ENCODE measurements around the gene CXCR6. TPM values are rescaled to one million over a fixed set of nuclear protein-coding genes. Genes with fewer than 3 reads are reported as not detected.

The CXCR6 gene
- not detected in 5 replicates for total RNA-seq (2022; extraction: Qiagen RNA extraction)

DNA sequence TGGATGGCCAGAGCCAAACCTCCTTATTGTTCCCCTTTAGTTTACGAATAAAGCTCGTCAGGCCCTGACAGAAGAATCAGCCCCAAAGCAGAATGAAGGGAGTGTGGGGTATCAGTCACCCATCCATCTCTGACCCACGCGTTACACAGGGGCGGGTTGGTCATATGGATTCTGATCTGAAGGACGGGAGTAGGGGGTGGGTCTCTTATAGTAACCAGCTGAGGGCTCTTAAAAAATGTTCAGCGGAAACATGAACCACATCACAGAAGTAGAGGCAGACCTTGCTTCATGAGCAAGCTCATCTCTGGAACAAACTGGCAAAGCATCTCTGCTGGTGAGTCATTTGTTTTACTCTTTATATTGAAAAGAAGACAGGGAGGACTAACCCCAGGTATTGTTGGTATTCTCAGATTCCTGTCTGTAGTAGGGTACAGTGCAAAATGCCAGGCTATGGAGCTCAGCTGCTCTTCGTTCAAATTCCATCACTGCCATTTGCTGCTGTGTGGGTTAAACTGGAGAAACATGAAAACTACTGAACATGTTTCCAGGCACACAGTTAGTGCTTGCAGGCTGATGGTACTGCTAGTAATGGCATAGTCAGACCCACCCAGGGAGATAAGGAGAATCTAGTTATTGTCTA lies at the start of gene CXCR6:
Gene CXCR6, plus strand, starts transcription at position 258 of the 640 bp plus-strand sequence. CDS start 3,018 bp downstream, outside the sequence.

DNA sequence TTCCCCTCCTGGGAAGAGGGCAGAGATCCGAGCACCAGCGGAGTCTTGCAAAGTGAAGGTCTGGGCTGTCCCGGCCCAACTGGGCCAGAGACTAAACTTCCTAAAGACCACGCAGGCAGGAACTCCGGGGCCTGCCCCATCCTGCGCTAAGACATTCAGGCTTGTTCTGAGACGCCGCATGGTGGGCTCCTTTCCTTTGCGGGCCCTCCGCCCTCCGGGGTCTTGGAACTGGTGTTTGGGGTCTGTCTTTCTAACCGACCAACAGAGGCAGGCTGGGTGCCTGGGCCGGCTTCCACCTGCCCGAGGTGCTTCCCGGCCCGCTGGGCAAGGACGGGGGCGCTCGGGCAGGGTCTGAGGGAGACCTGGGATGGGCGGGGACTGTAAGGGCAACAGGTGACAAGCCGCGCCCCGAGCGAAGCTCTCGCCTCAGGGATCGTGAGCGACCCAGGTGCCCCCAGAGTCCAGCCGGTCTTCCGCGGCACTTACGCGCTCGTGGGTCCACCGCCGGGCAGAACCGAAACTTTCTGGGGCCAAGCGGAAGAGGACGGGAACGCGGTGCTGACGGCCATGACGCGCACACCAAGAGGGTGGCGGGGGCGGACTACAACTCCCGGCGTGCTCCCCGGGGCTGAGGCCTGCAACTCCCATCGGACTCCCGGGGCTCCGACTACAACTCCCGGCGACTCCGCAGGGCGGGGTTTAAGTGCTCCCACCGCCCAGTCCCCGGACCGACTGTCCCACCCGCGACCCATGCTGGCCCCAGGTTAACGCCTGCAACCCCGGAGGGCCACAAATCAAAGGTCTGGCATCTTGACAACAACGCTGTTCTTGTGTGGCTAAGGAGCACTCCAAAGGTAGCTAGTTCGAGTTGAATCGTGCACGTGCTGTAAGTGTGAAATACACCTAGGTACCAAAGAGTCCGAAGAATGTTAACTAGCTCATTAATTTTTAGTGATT lies 52.2 kb downstream of the CXCR6 start, which contains the start of gene FYCO1:
Gene FYCO1, minus strand, starts transcription at position 589 of the 957 bp plus-strand sequence. CDS start 10,914 bp downstream, outside the sequence.

Other genes starting within 250 kb of the CXCR6 start
- 0.03 to 0.08 TPM (median 0.06 TPM) in 4 of 5 replicates, not detected in the other for gene SLC6A20, start 146.9 kb upstream of the CXCR6 start, total RNA-seq (2022; extraction: Qiagen RNA extraction)
- 13.5 to 15.7 TPM (median 15.1 TPM) in 5 replicates for gene LZTFL1, start 101.3 kb upstream of the CXCR6 start, total RNA-seq (2022; extraction: Qiagen RNA extraction)
- 0.03 TPM in 2 of 5 replicates, not detected in the others for gene CCR9, start 56.9 kb upstream of the CXCR6 start, total RNA-seq (2022; extraction: Qiagen RNA extraction)
- gene FYCO1, start 52.4 kb downstream of the CXCR6 start, total RNA-seq (2022; extraction: Qiagen RNA extraction), result 4.1 to 5.9 TPM (median 4.8 TPM) in 5 replicates
- not detected in 5 replicates for gene XCR1, start 84.0 kb downstream of the CXCR6 start, total RNA-seq (2022; extraction: Qiagen RNA extraction)

All from A549 treated with AZD2906 at 1 μM for 4 hours (cell line).